WERI-Rb-1 (cell line): Measurements from ENCODE around the gene RASAL2.

Experiments
- DNase-seq: peaks from one replicate; pipeline ENCODE4 v3.0.0-alpha.2; 2020
- H3K27ac ChIP-seq: fragments of 250-450 bp; sonication (Bioruptor Pico); 2 replicates; pipeline ENCODE4 v1.5.1; 2020; ENCODE audit warnings: mild to moderate bottlenecking, moderate library complexity
- H3K27me3 ChIP-seq: fragments of 250-450 bp; sonication (Bioruptor Pico); 2 replicates; pipeline ENCODE4 v1.5.1; 2021; ENCODE audit warnings: mild to moderate bottlenecking, low read depth, moderate library complexity; ENCODE audit not compliant: insufficient read depth, severe bottlenecking
- H3K36me3 ChIP-seq: fragments of 250-450 bp; sonication (Bioruptor Pico); 2 replicates; pipeline ENCODE4 v1.5.1; 2020; ENCODE audit warnings: mild to moderate bottlenecking, moderate library complexity
- H3K4me3 ChIP-seq: 2 replicates; pipeline ENCODE4 v1.5.1; 2011; ENCODE audit warnings: low read depth, mild to moderate bottlenecking, control low read depth, low read length
- H3K9me3 ChIP-seq: fragments of 250-450 bp; sonication (Bioruptor Pico); 2 replicates; pipeline ENCODE4 v1.5.1; 2021; ENCODE audit warnings: mild to moderate bottlenecking, moderate library complexity; ENCODE audit not compliant: severe bottlenecking
- TF ChIP-seq, protein P1 (sequence below): IDR thresholded peaks from 2 replicates; pipeline ENCODE4 v1.5.1; 2011; ENCODE audit warnings: low read depth, mild to moderate bottlenecking, control low read depth, inconsistent platforms, low read length

The RASAL2 gene

DNA sequence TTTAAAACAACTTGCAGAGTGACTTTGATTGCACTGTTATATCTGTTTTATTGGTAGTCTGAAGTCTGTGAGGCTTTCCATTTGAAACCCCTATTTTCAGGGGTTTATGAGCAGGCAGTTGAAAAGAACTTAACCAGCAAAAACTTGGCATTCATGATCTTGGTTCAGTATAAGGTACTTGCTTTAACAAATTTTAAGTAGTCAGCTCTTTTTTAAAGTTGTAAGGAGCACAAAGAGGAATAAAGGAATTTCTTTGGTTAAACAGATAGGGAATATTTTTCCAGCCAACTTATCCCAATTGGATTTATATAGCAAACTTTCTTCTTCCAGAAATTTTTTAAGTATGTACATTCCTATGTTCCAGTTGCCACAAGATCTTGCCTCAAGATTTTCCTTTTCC lies 138.2 kb downstream of the RASAL2 start:
- Histone ChIP-seq H3K4me3 (no peak overlapping the region), H3K27ac (no peak overlapping the region), H3K27me3 (no peaks in the 10 kb centered on the region), H3K9me3 (no peaks in the 10 kb centered on the region), H3K36me3 (no peaks in the 10 kb centered on the region)
- DNase-seq = no peak
- TF ChIP-seq, protein P1, sequence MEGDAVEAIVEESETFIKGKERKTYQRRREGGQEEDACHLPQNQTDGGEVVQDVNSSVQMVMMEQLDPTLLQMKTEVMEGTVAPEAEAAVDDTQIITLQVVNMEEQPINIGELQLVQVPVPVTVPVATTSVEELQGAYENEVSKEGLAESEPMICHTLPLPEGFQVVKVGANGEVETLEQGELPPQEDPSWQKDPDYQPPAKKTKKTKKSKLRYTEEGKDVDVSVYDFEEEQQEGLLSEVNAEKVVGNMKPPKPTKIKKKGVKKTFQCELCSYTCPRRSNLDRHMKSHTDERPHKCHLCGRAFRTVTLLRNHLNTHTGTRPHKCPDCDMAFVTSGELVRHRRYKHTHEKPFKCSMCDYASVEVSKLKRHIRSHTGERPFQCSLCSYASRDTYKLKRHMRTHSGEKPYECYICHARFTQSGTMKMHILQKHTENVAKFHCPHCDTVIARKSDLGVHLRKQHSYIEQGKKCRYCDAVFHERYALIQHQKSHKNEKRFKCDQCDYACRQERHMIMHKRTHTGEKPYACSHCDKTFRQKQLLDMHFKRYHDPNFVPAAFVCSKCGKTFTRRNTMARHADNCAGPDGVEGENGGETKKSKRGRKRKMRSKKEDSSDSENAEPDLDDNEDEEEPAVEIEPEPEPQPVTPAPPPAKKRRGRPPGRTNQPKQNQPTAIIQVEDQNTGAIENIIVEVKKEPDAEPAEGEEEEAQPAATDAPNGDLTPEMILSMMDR = no peak

DNA sequence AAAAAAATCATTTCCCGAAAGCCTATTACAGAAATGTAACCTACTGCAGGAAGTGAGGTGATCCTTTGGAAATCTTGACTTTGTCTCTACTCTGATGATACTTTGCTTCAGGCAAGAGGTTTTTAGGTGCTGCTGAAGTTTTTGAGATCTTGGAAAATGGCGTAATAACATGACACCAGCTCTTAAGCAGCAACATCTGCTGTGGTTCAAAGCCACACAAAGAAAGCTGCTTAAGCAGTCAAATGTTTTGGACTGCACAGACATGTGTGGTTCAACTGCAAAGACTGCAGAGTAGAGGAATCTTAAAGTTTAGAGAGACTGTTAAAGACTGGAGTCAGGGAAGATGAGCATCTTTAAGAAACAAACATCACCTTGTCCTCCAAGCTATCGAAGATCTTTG lies 139.0 kb downstream of the RASAL2 start:
- Histone ChIP-seq H3K36me3 (no peaks in the 10 kb centered on the region), H3K4me3 (no peak overlapping the region), H3K27ac (no peak overlapping the region), H3K9me3 (no peaks in the 10 kb centered on the region), H3K27me3 (no peaks in the 10 kb centered on the region)
- TF ChIP-seq, protein P1 = no peak
- no peak for DNase-seq

DNA sequence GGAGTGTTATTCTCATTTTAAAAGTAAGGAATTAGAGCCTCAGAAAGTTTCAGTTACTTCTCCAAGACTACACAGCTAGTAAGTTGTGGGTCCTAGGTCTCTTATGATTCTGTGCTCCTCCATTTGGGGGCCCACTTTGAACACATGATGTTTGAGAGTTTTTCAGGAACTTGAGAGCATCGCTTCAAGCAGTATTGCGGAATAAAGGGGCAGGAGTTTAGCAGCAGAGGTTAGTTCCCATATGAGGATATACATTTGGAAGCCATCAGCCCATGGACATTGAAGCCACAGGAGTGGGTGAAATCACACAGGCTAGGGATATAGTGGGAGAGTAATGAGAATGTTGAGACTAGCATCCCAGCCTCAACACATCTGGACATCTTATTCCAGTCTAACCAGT lies 143.2 kb downstream of the RASAL2 start:
- no peak overlapping the region for H3K27ac ChIP-seq
- H3K9me3 ChIP-seq = no peaks in the 10 kb centered on the region
- no peak for DNase-seq
- no peak overlapping the region for H3K4me3 ChIP-seq
- TF ChIP-seq, protein P1 = no peak
- H3K27me3 ChIP-seq = no peaks in the 10 kb centered on the region
- no peaks in the 10 kb centered on the region for H3K36me3 ChIP-seq

DNA sequence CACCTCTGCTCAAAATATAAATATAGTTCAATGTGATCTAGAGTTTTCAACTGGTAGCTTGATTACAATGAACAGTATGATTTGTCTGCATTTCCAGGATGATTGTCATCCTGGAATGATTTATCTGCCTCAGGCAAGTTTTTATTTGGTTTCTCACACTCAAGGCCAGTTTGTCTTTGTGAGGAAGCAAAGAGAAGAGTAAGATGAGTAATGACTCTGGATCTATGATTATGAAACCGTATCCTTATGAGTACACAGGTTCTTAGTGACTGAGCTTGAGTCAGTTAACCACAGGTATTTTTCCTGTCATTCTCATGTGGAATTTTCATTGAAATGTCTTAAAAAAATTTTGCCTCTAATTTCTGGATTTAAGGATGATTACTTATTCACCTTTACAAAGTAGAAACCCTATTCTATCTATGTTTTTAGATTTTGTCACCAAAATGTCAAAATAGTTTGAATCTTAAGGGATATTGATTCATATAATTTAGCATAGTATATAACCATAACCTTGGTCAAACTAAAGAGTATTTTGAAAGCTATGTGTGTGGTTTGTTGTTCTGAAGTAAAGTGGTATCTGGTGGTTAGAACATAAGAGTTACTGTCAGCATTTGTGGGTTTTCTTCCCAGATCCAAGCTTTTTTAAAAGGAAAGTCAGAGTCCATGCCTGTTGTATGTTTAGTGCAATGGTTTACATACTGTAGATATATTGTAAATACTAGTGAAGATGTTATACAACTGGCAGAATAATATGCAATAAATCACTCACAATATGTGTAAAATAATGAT lies 145.0 kb downstream of the RASAL2 start:
- Histone ChIP-seq H3K9me3 (no peaks in the 10 kb centered on the region), H3K27me3 (no peaks in the 10 kb centered on the region), H3K4me3 (no peak overlapping the region), H3K27ac (no peak overlapping the region), H3K36me3 (no peaks in the 10 kb centered on the region)
- DNase-seq = no peak
- TF ChIP-seq, protein P1 = no peak

DNA sequence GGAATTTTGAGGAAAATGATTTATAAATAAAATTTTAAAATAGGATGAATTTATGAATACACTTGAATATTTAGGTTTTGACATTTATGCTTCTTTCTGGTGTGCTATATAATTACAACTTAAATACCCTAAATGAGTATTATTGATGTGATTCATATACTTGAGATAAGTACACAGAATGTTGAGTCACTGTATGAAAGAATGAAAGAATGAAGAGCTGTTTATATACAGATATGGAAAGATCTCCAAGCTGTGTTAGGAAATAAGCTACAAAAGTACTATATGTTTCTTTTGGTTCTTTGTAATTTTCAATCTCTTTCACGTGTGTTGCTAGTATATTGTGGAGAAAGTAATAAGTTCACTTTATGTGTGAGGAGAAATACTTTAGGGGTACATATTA lies 147.2 kb downstream of the RASAL2 start:
- Histone ChIP-seq H3K4me3 (no peak overlapping the region), H3K9me3 (no peaks in the 10 kb centered on the region), H3K27me3 (no peaks in the 10 kb centered on the region), H3K27ac (no peak overlapping the region), H3K36me3 (no peaks in the 10 kb centered on the region)
- TF ChIP-seq, protein P1 = no peak
- no peak for DNase-seq

DNA sequence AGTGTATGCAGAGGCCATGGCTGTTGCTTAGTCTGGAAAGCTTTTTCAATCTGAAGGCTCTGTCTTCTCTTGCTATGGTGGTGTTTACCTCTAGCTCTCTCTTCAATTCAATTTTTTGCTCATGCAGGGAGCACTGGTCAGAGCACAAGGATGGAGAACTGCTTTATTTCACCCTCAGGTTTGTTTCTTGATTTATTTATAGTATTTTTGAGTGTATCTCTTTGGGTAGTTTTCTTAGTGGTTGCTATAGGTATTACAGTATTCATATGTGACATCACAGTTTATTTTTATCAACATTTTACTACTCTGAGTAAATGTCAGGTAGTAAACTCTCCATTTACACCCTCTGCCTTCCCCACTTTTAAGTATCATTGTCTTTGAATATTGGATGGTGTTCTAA lies 147.9 kb downstream of the RASAL2 start:
- Histone ChIP-seq H3K27ac (no peak overlapping the region), H3K9me3 (no peaks in the 10 kb centered on the region), H3K4me3 (no peak overlapping the region), H3K36me3 (no peaks in the 10 kb centered on the region), H3K27me3 (no peaks in the 10 kb centered on the region)
- TF ChIP-seq, protein P1 = no peak
- no peak for DNase-seq
